ENCODE data around the gene AMOT.

The AMOT gene

GRCh38 chrX:112746812-112747595 is 93.6 kb downstream of the AMOT start:
- TF ChIP-seq REST (IDR thresholded peaks at IDR 0.05; ENCODE audit: insufficient read depth in 1 of 2, low read depth in 2 of 2, low read length in 2 of 2) (no peak), POLR2AphosphoS5 (IDR thresholded peaks at IDR 0.05; ENCODE audit: low read depth, low read length) (no peak), SIN3A (IDR thresholded peaks at IDR 0.05; ENCODE audit: borderline replicate concordance, insufficient read depth, low read length) (no peak)

DNA sequence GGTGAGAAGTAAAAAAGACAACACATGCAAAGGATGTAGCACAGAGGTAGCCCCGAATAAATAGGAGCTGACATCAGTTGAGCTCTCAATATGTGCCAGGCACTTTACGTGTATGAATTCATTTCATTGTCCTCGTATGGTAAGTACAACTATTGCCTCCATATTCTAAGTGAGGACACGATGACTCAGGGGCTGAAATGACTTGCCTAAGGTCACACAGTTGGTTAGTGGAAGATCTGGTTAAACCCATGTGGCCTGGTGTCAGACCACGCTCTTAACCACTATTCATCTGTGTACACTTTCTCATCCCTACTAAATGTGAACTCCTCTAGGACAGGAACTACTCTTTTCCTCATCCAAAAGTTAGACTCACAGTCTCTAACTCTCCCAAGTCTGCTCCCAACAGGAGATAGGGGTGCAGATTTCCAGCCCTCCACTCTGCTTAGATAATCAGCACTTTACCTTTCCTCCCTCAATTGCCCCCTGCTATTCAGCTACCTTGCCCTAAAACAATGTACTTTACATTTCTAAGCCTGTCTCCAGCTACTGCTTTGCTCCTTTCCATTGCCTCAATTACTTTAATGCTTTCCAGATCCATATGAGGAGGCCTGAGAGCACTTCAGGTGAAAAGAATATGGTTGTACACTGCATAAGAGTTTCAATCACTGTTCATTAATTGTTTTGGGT is 102.1 kb downstream of the AMOT start:
- no peak for TF ChIP-seq FOXP2 (optimal IDR thresholded peaks at IDR 0.05; ENCODE audit: borderline replicate concordance, extremely low read depth, extremely low read length, insufficient read depth)
- no peak for TF ChIP-seq REST (IDR thresholded peaks at IDR 0.05; ENCODE audit: insufficient read depth in 1 of 2, low read depth in 2 of 2, low read length in 2 of 2)
- TF ChIP-seq TAF1 (IDR thresholded peaks at IDR 0.05; ENCODE audit: borderline replicate concordance, insufficient read depth, low read length), result no peak
- no peak for TF ChIP-seq POLR2AphosphoS5 (IDR thresholded peaks at IDR 0.05; ENCODE audit: low read depth, low read length)
- no peak for TF ChIP-seq SIN3A (IDR thresholded peaks at IDR 0.05; ENCODE audit: borderline replicate concordance, insufficient read depth, low read length)

- TF ChIP-seq REST (IDR thresholded peaks at IDR 0.05; ENCODE audit: insufficient read depth in 1 of 2, low read depth in 2 of 2, low read length in 2 of 2), result no peak
- TF ChIP-seq SIN3A (IDR thresholded peaks at IDR 0.05; ENCODE audit: borderline replicate concordance, insufficient read depth, low read length), result no peak
- TF ChIP-seq TAF1 (IDR thresholded peaks at IDR 0.05; ENCODE audit: borderline replicate concordance, insufficient read depth, low read length), result no peak
- no peak for TF ChIP-seq POLR2AphosphoS5 (IDR thresholded peaks at IDR 0.05; ENCODE audit: low read depth, low read length)
- TF ChIP-seq FOXP2 (optimal IDR thresholded peaks at IDR 0.05; ENCODE audit: borderline replicate concordance, extremely low read depth, extremely low read length, insufficient read depth), result no peak
Measured at GRCh38 chrX:112736310-112736709, 104.3 kb downstream of the AMOT start.

- TF ChIP-seq REST (IDR thresholded peaks at IDR 0.05; ENCODE audit: insufficient read depth in 1 of 2, low read depth in 2 of 2, low read length in 2 of 2) (no peak), FOXP2 (optimal IDR thresholded peaks at IDR 0.05; ENCODE audit: borderline replicate concordance, extremely low read depth, extremely low read length, insufficient read depth) (no peak), SIN3A (IDR thresholded peaks at IDR 0.05; ENCODE audit: borderline replicate concordance, insufficient read depth, low read length) (no peak), TAF1 (IDR thresholded peaks at IDR 0.05; ENCODE audit: borderline replicate concordance, insufficient read depth, low read length) (no peak), POLR2AphosphoS5 (IDR thresholded peaks at IDR 0.05; ENCODE audit: low read depth, low read length) (no peak)
Measured at GRCh38 chrX:112735147-112735546, 105.5 kb downstream of the AMOT start.

Data from PFSK-1 (cell line).